Mesodermal cell (in vitro differentiated cells): ENCODE data around the gene RAB21.
A peak's percentile ranks its signal among the peaks of the same experiment; 100 is the strongest.

Source experiments
- H3K27ac ChIP-seq: 2 replicates; pipeline ENCODE4 v1.7.0; 2013; ENCODE audit warnings: mild to moderate bottlenecking, low read depth, low read length, moderate library complexity; ENCODE audit not compliant: severe bottlenecking
- H3K36me3 ChIP-seq: 2 replicates; pipeline ENCODE4 v1.7.1; 2013; ENCODE audit warnings: mild to moderate bottlenecking, low read length, moderate library complexity; ENCODE audit not compliant: control insufficient read depth, insufficient read depth
- H3K4me1 ChIP-seq: one replicate; pipeline ENCODE4 v1.7.1; 2013; ENCODE audit warnings: mild to moderate bottlenecking, low read length; ENCODE audit not compliant: insufficient read depth, control insufficient read depth, poor library complexity, severe bottlenecking
- H3K4me3 ChIP-seq: 2 replicates; pipeline ENCODE4 v1.7.0; 2013; ENCODE audit warnings: low read length, control low read depth, mild to moderate bottlenecking; ENCODE audit not compliant: insufficient read depth, poor library complexity, severe bottlenecking; ENCODE audit errors: extremely low read depth
- H3K9me3 ChIP-seq: 2 replicates; pipeline ENCODE4 v1.7.1; 2013; ENCODE audit warnings: mild to moderate bottlenecking, low read length, moderate library complexity; ENCODE audit not compliant: control insufficient read depth
- WGBS, 2 experiments: methylation state at CpG; one replicate each; pipeline ENCODE4 v1.1.5; 2013; ENCODE audit warnings: missing lambda C conversion rate in 2 of 2; ENCODE audit not compliant: insufficient coverage in 2 of 2; 5-methylcytosine and 5-hydroxymethylcytosine counted together

The RAB21 gene

DNA sequence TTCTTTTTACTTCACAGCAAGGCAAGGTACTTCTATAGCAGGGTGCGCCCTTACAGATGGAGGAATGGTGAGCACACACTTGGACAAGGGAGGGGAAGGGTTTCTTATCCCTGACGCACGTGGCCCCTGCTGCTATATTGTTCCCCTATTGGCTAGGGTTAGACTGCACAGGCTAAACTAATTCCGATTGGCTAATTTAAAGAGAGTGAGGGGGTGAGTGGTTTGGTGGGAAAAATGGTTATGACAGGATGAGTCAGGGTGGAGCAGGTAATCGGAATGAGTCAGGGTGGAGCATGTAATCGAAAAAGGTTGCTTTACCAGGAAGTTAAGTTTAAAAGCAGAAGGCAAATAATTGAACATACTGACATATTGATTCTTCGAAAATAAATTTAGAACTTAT, 23.7 kb upstream of the RAB21 start:
- H3K27ac ChIP-seq = peak overlapping the region; percentile 46
- no peak overlapping the region for H3K4me3 ChIP-seq
- WGBS, 2 experiments = 71 to 94% methylated on average over 4 to 5 of the region's 7 CpGs
- H3K4me1 ChIP-seq = peaks cover 4% of the 10 kb centered on the region
- peaks cover 5% of the 10 kb centered on the region for H3K9me3 ChIP-seq
- H3K36me3 ChIP-seq = no peaks in the 10 kb centered on the region

DNA sequence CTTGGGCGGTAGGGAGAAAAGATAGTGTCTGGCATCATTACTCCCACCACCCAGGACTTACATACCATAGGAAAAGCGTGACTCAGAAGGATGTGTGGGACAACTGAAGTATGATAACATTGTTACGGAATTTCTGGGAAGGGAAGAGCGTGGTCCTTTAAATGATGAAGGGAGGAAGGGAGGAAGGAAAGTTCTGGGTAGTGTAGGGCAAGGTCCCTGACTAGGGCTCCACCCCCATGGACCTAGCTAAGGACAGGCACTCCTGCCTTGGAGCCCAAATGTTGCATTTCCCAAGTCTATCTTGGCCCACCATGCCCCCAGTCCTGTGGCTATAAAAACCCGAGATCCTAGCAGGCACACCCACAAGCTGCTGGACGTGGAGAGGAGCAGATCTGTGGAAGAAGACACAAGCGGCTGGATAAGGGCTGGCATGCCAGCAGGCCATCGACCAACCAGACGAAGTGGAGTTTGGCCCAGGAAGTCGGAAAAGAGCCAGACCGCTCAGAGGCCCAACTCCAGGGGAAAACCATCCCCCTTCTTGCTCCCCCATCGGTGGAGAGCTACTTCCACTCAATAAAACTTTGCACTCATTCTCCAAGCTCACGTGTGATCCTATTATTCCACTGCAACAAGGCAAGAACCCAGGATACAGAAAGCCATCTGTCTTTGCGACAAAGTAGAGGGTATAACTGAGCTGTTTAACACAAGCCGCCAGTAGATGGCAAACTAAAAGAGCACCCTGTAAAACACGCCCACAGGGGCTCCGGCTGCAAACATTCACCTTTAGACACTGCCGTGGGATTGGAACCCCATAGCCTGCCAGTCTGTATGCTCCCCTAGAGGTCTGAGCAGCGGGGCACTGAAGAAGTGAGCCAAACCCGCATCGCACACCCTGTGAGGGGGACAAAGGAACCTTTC, 23.0 kb upstream of the RAB21 start:
- peaks cover 5% of the 10 kb centered on the region for H3K9me3 ChIP-seq
- 88 to 89% methylated on average over 16 to 19 of the region's 21 CpGs for WGBS, 2 experiments

DNA sequence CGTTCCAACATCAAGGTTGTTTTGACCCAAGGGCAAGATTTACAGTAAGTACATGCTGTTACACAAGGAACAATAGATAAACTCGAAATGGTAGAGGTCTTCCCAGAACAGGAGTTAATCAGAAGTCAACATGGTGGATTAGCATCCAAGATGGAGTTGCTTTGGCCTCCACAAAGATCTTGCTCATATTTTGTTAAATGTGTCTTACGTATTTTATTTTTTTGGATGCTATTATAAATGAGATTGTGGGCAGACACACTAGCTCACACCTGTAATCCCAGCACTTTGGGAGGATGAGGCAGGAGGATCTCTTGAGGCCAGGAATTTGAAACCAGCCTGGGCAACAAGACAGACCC, 22.3 kb upstream of the RAB21 start:
- Histone ChIP-seq H3K27ac (no peak overlapping the region), H3K4me1 (peaks cover 4% of the 10 kb centered on the region), H3K4me3 (no peak overlapping the region), H3K36me3 (no peaks in the 10 kb centered on the region), H3K9me3 (peaks cover 5% of the 10 kb centered on the region)
- WGBS, 2 experiments = 86 to 100% methylated on average over 1 to 2 of the region's 3 CpGs

More for the DNA sequence above, 23.0 kb upstream of the RAB21 start:
- Histone ChIP-seq H3K27ac (peak overlapping the region; percentile 46), H3K36me3 (no peaks in the 10 kb centered on the region), H3K4me1 (peaks cover 4% of the 10 kb centered on the region), H3K4me3 (no peak overlapping the region)

DNA sequence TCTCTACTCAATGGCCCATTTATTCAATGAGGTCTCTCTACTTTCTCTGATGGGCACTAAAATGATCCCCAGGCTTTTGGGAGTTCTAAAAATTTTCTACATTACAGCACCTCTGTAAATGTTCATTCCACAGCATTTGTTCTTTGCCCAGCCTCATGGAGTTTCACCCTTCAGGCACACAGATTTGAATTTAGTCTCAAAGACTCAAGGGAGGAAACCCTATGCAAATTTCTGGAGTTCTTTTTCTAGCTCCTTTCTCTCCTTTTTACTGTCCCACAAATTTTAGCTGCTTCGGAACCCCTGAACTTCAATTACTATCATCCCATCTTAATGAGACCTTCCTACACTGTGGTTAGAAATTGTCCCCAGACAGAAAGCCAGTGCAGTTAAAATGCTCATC, 17.5 kb upstream of the RAB21 start:
- Histone ChIP-seq H3K4me1 (no peaks in the 10 kb centered on the region), H3K9me3 (no peaks in the 10 kb centered on the region), H3K4me3 (no peak overlapping the region), H3K36me3 (no peaks in the 10 kb centered on the region), H3K27ac (no peak overlapping the region)
- 89 to 93% methylated on average over 1 of the region's 1 CpG for WGBS, 2 experiments

DNA sequence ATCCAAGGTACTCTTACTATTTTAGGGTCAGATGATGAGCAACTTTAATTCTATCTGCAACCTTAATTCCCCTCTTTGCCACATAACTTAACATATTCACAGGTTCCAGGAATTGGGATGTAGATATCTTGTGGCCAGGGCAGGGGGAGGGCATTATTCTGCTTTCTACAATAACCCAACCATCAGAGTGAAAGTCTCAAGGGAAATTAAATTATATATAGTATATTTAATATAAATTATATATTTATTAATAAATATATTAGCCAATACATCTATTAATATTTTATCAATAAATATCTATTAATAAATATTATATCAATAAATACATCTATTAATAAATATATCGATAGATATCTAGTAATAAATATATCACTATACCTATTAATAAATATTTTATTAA, 11.7 kb upstream of the RAB21 start:
- no CpG with 5 or more reads among the region's 1 CpG for WGBS, 2 experiments
- Histone ChIP-seq H3K4me3 (no peak overlapping the region), H3K36me3 (no peaks in the 10 kb centered on the region), H3K9me3 (no peaks in the 10 kb centered on the region), H3K27ac (no peak overlapping the region), H3K4me1 (no peaks in the 10 kb centered on the region)

DNA sequence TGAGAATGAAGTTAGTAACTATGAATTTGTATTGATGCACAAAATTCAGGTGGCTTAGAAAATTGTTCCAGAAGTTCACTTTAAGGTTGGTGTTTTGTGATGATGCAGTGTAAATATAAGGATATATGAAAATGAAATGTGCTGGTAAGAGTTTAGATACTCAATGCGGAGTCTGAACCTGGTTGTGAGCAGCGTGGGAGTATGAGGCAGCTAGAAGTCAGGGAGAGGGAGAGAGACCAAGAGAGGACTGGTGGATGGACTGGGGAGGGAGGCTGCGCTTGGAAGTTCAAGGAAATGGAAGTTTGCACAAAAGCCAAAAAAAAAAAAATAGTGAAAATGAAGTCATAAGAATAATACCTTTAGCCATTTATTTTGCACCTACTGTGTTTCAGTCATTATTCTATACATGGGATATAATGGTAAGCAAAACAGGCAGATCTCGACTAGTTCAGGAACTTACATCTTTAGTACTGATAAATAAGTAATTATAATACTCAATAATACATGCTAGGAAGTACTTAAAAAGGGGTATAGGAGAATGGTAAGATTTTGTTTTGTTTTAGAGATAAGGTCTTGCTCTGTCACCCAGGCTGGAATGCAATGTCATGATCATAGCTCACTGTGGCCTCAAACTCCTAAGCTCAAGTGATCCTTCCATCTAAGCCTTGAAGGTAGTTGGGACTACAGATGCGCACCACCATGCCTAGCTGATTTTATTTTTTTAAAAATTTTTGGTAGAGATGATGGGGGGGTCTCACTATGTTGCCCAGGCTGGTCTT, 10.0 kb upstream of the RAB21 start:
- Histone ChIP-seq H3K36me3 (no peaks in the 10 kb centered on the region), H3K27ac (no peak overlapping the region), H3K9me3 (no peaks in the 10 kb centered on the region), H3K4me1 (no peaks in the 10 kb centered on the region), H3K4me3 (no peak overlapping the region)
- 83 to 90% methylated on average over 2 to 3 of the region's 5 CpGs for WGBS, 2 experiments

DNA sequence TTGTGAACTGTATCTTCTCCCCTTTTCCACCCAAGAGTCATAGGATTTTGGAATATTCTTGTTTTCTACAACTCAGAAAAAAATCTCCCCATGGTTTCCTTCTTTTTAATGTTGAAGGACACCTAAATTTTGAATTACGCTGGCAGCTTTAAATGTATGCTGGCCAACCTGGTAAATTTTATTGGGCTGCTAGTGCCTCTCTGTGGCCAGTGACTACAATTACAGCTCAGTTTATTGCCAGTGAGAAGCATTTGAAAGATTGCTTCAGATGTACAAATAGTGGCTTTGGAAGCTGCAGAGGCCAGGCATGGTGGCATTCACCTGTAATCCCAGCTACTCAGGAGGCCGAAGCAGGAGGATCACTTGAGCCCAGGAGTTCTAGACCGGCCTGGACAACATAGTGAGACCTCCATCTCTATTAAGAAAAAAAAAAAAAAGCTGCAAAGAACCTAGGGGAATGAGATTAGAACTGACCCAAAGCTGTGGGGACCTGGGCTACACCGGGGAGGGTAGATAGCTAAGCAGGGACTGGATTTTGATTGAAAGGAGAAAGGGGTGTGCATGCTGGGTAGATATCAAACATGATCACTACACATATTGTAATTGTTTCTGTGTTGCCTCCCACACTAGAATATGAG, 7.6 kb upstream of the RAB21 start:
- no peak overlapping the region for H3K4me3 ChIP-seq
- H3K27ac ChIP-seq = no peak overlapping the region
- no peaks in the 10 kb centered on the region for H3K4me1 ChIP-seq
- H3K9me3 ChIP-seq = no peaks in the 10 kb centered on the region
- 100% methylated on average over 1 of the region's 4 CpGs for WGBS, 2 experiments
- H3K36me3 ChIP-seq = no peaks in the 10 kb centered on the region

DNA sequence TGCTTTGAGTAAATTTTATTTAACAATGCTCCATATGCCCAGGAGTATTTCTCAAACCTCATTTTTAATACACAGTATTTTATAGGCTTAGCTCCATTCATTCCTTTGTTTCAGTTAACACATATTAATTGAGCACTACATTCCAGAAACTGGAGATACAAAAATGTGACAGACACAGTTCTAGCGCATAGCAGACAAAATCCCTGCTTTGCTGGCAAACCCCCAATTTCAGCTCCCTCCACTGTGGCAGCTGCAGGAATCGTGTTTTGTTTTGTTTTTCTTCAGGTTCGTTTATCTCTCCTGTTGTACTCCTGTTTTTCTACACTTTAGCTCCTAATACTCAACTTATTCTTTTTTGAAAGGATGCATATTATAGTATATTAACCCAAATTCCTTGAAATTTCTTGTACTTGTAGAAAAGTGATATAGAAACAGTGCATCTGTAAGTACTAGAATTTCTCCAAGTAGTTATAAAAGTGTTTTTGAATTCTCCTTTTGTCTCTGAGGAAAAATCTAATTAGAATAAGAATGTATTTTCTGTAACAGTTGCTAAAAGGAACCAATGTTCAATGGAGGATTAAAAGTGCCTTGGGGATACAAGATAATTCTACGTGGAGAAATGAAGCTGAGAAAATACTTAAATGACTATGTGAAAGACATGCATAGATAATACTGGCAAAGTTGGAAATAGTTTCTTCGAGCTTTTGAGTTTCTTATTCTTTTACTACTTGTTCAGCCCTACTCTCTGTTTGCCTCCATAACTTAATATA, 6.4 kb upstream of the RAB21 start:
- Histone ChIP-seq H3K27ac (no peak overlapping the region), H3K4me3 (no peak overlapping the region), H3K4me1 (no peaks in the 10 kb centered on the region), H3K9me3 (no peaks in the 10 kb centered on the region), H3K36me3 (no peaks in the 10 kb centered on the region)
- 90 to 96% methylated on average over 2 to 3 of the region's 5 CpGs for WGBS, 2 experiments

DNA sequence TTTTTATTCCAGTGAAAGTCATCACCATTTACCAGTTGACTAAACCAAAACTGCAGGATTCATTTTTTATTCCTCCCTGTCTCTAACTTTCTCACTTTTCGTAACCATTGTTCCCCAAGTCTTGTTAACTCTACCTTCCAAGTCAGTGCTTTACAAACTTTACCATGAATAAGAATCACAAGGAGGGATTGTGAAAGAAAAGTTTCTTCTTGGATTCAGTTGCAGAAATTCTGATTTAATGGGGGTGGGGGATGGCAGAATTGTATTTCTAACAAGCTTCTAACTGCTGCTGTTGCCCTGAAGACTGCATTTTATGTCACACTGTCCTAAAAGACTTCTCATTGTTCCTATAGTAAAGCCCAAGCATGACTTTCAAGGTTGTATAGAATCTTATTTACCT, 5.0 kb upstream of the RAB21 start:
- Histone ChIP-seq H3K27ac (no peak overlapping the region), H3K9me3 (no peaks in the 10 kb centered on the region), H3K4me1 (no peaks in the 10 kb centered on the region), H3K36me3 (no peaks in the 10 kb centered on the region), H3K4me3 (no peak overlapping the region)
- no CpG with 5 or more reads among the region's 1 CpG for WGBS, 2 experiments

DNA sequence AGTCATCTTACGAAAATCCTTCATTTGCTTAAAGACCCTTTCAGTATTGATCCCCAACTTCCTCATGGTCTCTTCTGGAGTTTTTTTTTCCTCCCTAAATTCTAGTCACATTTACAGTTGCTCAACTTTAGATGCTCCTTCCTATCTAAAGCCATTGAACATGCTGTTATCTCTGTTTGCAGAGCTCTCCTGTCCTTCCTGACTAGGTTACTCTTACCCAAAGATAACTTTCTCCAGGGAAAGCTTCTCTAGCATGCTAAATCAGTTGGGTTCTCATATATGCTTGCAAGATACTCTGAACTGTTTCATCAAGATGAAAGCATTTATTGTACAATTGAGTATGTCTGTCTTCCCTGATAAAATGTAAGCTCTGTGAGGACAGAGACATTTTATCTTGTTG, 1.8 kb upstream of the RAB21 start:
- Histone ChIP-seq H3K36me3 (peaks cover 12% of the 10 kb centered on the region), H3K4me1 (no peaks in the 10 kb centered on the region), H3K4me3 (no peak overlapping the region), H3K27ac (no peak overlapping the region), H3K9me3 (no peaks in the 10 kb centered on the region)
- WGBS, 2 experiments = 85 to 100% methylated on average over 1 of the region's 1 CpG
